Ovary (tissue), 9 donors: ENCODE results near the gene CPZ. TPM values are rescaled to one million over a fixed set of nuclear protein-coding genes. Genes with fewer than 3 reads are reported as not detected.
A peak's percentile ranks its signal among the peaks of the same experiment; 100 is the strongest.

Source experiments
- DNase-seq, 5 donors: peaks; one replicate each; pipeline ENCODE4 v3.0.0-alpha.2; 2019 to 2020
- H3K27ac ChIP-seq, 2 donors: fragments of 200-600 bp; one replicate each; pipeline versions ENCODE4 v1.5.1 to v1.8.0; 2019 to 2022
- H3K27me3 ChIP-seq: fragments of 200-600 bp; one replicate; pipeline ENCODE4 v1.8.0; 2022
- H3K36me3 ChIP-seq: fragments of 200-600 bp; sonication (generic); one replicate; pipeline ENCODE4 v1.5.1; 2019
- H3K4me1 ChIP-seq: one replicate; pipeline ENCODE4 v1.8.1; 2013; ENCODE audit warnings: mild to moderate bottlenecking, moderate library complexity; ENCODE audit not compliant: insufficient read depth
- H3K4me3 ChIP-seq: fragments of 200-600 bp; sonication (generic); one replicate; pipeline ENCODE4 v1.5.1; 2017
- H3K9me3 ChIP-seq, 2 donors: fragments of 200-600 bp in 1 of 2; sonication (generic) in 1 of 2; one replicate each; pipeline versions ENCODE4 v1.5.1 to v1.8.1; 2013 to 2019; ENCODE audit warnings: mild to moderate bottlenecking in 1 of 2, moderate library complexity in 1 of 2
- EP300 ChIP-seq: sonication (generic); formaldehyde crosslinking; IDR thresholded peaks from one replicate; pipeline ENCODE4 v1.6.1; 2017; ENCODE audit warnings: antibody characterized with exemption
- POLR2A ChIP-seq: fragments of 450-650 bp; IDR thresholded peaks from one replicate; pipeline ENCODE4 v1.6.1; 2017; ENCODE audit warnings: antibody characterized with exemption, mild to moderate bottlenecking, moderate library complexity
- WGBS, 3 donors: extraction: QIAGEN DNeasy Blood & Tissue Kit in 1 of 3; methylation state at CpG; one replicate each; pipeline versions ENCODE4 v1.1.5 to v1.1.7; 2013 to 2017; 5-methylcytosine and 5-hydroxymethylcytosine counted together
- intact Hi-C, 4 donors: fragments of 100-400 bp; cut with DNase I; formaldehyde crosslinking; loops; one replicate each; pipeline versions ENCODE4 v1.11.0 to v1.15.1; 2022 to 2023
- polyA plus RNA-seq, 2 donors: library from polyadenylated mRNA; stranded (reverse); fragments of 200-250 nt in 1 of 2; fragments of 350-450 nt in 1 of 2; fragmentation: Illumina TruSeq in 1 of 2; extraction: RNeasy Lipid Tissue Mini Kit (QIAGEN cat#74804) in 1 of 2; gene quantifications; one replicate each; pipeline ENCODE4 v1.2.3, GENCODE V29; 2013 to 2014
- total RNA-seq, 7 donors: library from RNA; depleted of rRNA in 2 of 7; stranded (reverse); fragments of >200 nt in 2 of 7; fragmentation: NEBNext Ultra II Directional in 3 of 7; extraction: Animal tissue kit (Norgen Biotek cat#: 25700) in 3 of 7; gene quantifications; one replicate each; pipeline versions ENCODE4 v1.1.0 to v1.2.4, GENCODE V29; 2016 to 2023
- TF ChIP-seq, protein P1 (sequence below), 3 donors: fragments of 450-650 bp in 2 of 3; fragments of 200-600 bp in 1 of 3; IDR thresholded peaks; one replicate each; pipeline versions ENCODE4 v1.5.1 to v1.8.0; 2016 to 2022; ENCODE audit warnings: antibody characterized with exemption in 3 of 3, mild to moderate bottlenecking in 1 of 3
- donor health status: DM: no; HTN: no; CAD: no; lungs with moderate emphysema.
- donor health status: DM: no; HTN: no; CAD: no.
- donor health status: Bipolar disorder and iron deficiency.
- donor health status: DM: yes; HTN: yes; CAD: no.
- donor health status: DM: no; HTN: no; CAD: no.
- donor health status: DM: yes; HTN: yes; CAD: no.

Gene CPZ
- total and polyA plus RNA-seq, 9 donors: 51.0 to 212 (median 129) TPM

DNA sequence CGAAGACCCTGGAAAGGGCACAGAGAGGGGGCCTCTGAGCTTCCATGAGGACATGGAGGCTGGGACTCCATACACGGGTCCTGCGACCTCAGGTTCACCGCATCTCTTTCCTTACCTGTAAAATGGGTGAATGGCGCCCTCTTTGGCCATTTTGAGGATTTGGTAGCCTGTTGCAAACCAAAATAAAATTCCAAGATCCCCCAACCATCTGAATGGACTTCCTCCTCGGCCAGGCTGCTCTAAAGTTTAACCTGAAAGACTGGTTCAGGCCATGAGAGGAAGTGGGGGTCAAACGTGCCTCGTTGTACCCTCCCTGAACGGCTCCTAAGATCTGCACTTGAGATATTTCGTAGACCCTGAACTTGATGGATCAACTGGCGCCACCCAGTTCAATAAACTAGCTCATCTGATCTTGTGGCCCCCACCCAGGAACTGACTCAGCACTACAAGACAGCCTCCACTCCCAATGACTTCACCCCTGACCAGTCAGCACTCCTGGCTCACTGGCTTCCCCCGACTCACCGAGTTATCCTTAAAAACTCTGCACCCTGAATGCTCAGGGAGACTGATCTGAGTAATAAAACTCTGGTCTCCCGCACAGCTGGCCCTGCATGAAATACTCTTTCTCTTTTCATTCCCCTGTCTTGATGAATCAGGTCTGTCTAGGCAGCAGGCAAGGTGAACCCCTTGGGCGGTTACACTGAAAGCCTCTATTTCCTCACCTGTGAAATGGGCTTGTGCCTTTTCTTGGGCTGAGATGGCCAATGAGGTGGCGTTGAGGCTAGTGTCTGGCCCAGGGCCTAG lies 45.3 kb upstream of the CPZ start:
- peaks cover 5% of the 10 kb centered on the region for H3K4me1 ChIP-seq
- peak in 2 of 5 donors; percentile 20 to 34 for DNase-seq
- TF ChIP-seq, protein P1, sequence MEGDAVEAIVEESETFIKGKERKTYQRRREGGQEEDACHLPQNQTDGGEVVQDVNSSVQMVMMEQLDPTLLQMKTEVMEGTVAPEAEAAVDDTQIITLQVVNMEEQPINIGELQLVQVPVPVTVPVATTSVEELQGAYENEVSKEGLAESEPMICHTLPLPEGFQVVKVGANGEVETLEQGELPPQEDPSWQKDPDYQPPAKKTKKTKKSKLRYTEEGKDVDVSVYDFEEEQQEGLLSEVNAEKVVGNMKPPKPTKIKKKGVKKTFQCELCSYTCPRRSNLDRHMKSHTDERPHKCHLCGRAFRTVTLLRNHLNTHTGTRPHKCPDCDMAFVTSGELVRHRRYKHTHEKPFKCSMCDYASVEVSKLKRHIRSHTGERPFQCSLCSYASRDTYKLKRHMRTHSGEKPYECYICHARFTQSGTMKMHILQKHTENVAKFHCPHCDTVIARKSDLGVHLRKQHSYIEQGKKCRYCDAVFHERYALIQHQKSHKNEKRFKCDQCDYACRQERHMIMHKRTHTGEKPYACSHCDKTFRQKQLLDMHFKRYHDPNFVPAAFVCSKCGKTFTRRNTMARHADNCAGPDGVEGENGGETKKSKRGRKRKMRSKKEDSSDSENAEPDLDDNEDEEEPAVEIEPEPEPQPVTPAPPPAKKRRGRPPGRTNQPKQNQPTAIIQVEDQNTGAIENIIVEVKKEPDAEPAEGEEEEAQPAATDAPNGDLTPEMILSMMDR (IDR thresholded peaks at IDR 0.05): no peak
- TF ChIP-seq POLR2A: no peak
- TF ChIP-seq EP300: no peak
- WGBS, 3 donors: 69 to 79% (median 78%) methylated on average over 16 of the region's 16 CpGs
- H3K36me3 ChIP-seq: no peaks in the 10 kb centered on the region
- H3K4me3 ChIP-seq: no peak overlapping the region
- H3K27ac ChIP-seq: no peak overlapping the region
- no peaks in the 10 kb centered on the region for H3K27me3 ChIP-seq
- H3K9me3 ChIP-seq: no peaks in the 10 kb centered on the region
- intact Hi-C loops: no loop called here

DNA sequence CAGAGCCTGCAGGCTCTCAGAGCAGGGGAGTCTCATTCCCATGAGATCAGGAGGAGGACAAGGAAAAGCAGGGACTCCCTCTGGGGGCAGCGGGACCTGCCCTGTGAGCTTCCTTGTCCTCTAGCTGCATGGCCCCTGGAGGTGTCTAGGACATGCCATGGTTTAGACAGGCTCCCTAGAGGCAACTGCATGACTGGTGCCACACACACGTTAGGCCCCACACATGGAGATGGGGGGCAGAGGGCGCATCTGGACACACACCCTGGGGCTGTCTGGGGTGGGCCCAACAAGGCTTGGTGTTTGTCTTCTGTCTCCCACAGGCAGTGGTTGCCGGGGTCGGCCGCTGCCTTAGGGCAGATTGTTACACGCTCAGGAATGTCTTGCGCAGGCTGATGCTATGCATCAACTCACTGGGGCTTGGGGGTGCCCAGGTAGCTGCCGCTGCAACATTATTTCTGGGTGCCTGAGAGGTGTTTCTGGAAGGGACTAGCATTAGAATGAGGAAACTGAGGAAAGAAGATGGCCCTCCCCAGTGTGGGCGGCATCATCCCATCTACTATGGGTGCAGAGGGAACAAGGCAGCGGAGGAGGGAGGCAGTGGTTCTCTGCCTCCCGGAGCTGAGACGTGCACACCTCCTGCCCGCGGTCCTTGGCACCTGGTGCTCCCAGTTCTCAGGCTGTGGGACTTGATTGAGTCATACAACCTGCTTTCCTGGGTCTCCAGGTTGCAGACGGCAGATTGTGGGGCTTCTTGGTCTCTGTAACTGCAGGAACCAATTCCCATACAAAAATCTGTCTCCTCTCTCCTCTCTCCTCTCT lies 44.4 kb upstream of the CPZ start:
- TF ChIP-seq POLR2A (no peak), EP300 (no peak)
- TF ChIP-seq, protein P1 (IDR thresholded peaks at IDR 0.05): no peak
- WGBS, 3 donors: 91 to 95% (median 92%) methylated on average over 13 to 16 of the region's 16 CpGs
- Histone ChIP-seq H3K36me3 (no peaks in the 10 kb centered on the region), H3K4me1 (peaks cover 5% of the 10 kb centered on the region), H3K27ac (no peak overlapping the region), H3K4me3 (no peak overlapping the region), H3K9me3 (no peaks in the 10 kb centered on the region), H3K27me3 (no peaks in the 10 kb centered on the region)
- peak in 2 of 5 donors; percentile 11 to 32 for DNase-seq
- intact Hi-C loops: no loop called here

DNA sequence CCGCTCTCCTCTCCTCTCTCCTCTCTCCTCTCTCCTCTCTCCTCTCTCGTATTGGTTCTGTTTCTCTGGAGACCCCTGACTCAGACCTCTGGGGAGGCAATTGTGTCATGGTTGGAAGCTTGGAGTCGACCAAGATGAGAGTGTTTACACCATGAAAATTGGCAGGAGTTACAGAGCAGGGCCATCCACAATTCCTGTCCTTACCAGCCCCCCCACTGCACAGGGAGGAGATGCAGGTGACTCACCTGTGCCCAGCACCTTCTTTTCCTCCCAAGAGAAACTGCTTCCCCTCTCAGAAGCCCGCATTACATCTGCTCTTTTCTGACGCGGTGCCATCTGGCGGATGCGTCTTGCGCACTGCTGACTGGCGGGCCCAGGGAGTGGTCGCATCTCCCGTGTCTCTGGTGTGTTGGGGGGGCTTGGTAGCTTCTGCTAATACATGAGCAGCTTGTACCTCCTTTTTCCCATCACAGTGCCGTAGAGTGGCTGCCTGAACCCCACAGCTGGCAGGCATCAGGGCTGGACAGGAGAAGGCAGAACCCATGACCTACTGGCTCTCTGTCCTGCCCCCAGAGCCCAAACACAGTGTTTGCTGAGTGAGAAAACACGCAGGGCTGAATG lies 43.7 kb upstream of the CPZ start:
- Histone ChIP-seq H3K36me3 (no peaks in the 10 kb centered on the region), H3K27me3 (no peaks in the 10 kb centered on the region), H3K27ac (no peak overlapping the region), H3K4me1 (peaks cover 5% of the 10 kb centered on the region), H3K4me3 (no peak overlapping the region), H3K9me3 (no peaks in the 10 kb centered on the region)
- intact Hi-C loops: no loop called here
- DNase-seq: peak in 3 of 5 donors; percentile 29 to 69 (median 63)
- WGBS, 3 donors: 68 to 78% (median 69%) methylated on average over 14 of the region's 14 CpGs
- no peak for TF ChIP-seq EP300
- TF ChIP-seq, protein P1 (IDR thresholded peaks at IDR 0.05): no peak
- no peak for TF ChIP-seq POLR2A

DNA sequence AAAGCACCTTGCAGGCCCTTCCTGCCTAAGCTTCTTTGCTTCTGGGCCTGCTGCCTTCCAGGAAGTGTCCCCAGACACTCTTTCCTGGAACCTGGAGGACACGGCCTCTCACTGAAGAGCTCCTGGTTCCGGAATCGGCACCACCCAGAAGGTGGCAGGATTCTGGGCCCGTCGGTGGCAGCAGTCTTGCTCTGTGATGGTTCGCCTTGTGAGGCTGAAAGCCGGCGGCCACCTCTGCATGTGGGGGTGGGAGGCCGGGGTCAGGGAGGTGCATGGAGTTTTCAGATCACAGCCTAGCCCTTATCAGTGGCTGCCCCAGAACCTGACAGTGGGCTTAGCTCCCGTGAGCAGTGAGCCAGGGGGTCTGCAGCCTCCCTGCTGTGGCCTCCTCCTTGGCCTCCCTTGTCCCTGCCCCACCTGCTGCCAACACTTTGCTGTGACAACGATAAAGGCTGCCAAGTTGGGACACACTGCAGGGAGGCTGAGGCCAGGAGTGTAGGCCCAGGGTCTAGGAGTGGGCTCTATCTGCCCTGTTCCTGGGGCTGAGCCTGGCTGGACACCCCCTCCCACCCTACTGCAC lies 43.1 kb upstream of the CPZ start:
- DNase-seq: peak in 1 of 5 donors; percentile 12
- Histone ChIP-seq H3K9me3 (no peaks in the 10 kb centered on the region), H3K4me3 (no peak overlapping the region), H3K4me1 (peaks cover 5% of the 10 kb centered on the region), H3K27ac (no peak overlapping the region), H3K36me3 (no peaks in the 10 kb centered on the region), H3K27me3 (no peaks in the 10 kb centered on the region)
- intact Hi-C loops: no loop called here
- TF ChIP-seq, protein P1 (IDR thresholded peaks at IDR 0.05): no peak
- no peak for TF ChIP-seq EP300
- TF ChIP-seq POLR2A: no peak
- WGBS, 3 donors: 76 to 87% (median 81%) methylated on average over 11 of the region's 11 CpGs
